WERI-Rb-1 (cell line): ENCODE data around the gene ANTKMT.

ENCODE experiments used
- DNase-seq: peaks from one replicate; pipeline ENCODE4 v3.0.0-alpha.2; 2020
- H3K27ac ChIP-seq: fragments of 250-450 bp; sonication (Bioruptor Pico); 2 replicates; pipeline ENCODE4 v1.5.1; 2020; ENCODE audit warnings: mild to moderate bottlenecking, moderate library complexity
- H3K27me3 ChIP-seq: fragments of 250-450 bp; sonication (Bioruptor Pico); 2 replicates; pipeline ENCODE4 v1.5.1; 2021; ENCODE audit warnings: mild to moderate bottlenecking, low read depth, moderate library complexity; ENCODE audit not compliant: insufficient read depth, severe bottlenecking
- H3K36me3 ChIP-seq: fragments of 250-450 bp; sonication (Bioruptor Pico); 2 replicates; pipeline ENCODE4 v1.5.1; 2020; ENCODE audit warnings: mild to moderate bottlenecking, moderate library complexity
- H3K4me3 ChIP-seq: 2 replicates; pipeline ENCODE4 v1.5.1; 2011; ENCODE audit warnings: low read depth, mild to moderate bottlenecking, control low read depth, low read length
- H3K9me3 ChIP-seq: fragments of 250-450 bp; sonication (Bioruptor Pico); 2 replicates; pipeline ENCODE4 v1.5.1; 2021; ENCODE audit warnings: mild to moderate bottlenecking, moderate library complexity; ENCODE audit not compliant: severe bottlenecking
- TF ChIP-seq, protein P1 (sequence below): IDR thresholded peaks from 2 replicates; pipeline ENCODE4 v1.5.1; 2011; ENCODE audit warnings: low read depth, mild to moderate bottlenecking, control low read depth, inconsistent platforms, low read length

The ANTKMT gene

DNA sequence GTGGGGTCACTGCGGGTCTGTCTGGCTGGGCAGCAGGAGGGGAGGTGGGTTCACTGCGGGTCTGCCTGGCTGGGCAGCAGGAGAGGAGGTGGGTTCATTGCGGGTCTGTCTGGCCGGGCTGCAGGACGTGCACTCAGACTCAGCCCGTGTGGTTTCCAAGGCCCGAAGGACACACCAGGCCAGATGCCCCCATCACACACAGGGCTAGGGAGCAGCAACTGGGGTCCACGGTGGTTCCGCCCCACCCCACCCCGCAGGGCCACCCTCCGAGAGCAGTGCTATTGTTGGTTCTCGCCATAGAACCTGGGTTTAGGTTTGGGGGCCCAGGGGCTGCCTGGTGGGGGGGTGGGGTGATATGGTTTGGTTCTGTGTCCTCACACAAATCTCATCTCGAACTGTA is 25.7 kb downstream of the ANTKMT start:
- Histone ChIP-seq H3K27ac (peak overlapping the region; percentile 47), H3K9me3 (no peaks in the 10 kb centered on the region), H3K27me3 (no peaks in the 10 kb centered on the region), H3K4me3 (no peak overlapping the region), H3K36me3 (no peaks in the 10 kb centered on the region)
- DNase-seq, result no peak
- TF ChIP-seq, protein P1, sequence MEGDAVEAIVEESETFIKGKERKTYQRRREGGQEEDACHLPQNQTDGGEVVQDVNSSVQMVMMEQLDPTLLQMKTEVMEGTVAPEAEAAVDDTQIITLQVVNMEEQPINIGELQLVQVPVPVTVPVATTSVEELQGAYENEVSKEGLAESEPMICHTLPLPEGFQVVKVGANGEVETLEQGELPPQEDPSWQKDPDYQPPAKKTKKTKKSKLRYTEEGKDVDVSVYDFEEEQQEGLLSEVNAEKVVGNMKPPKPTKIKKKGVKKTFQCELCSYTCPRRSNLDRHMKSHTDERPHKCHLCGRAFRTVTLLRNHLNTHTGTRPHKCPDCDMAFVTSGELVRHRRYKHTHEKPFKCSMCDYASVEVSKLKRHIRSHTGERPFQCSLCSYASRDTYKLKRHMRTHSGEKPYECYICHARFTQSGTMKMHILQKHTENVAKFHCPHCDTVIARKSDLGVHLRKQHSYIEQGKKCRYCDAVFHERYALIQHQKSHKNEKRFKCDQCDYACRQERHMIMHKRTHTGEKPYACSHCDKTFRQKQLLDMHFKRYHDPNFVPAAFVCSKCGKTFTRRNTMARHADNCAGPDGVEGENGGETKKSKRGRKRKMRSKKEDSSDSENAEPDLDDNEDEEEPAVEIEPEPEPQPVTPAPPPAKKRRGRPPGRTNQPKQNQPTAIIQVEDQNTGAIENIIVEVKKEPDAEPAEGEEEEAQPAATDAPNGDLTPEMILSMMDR, result no peak

DNA sequence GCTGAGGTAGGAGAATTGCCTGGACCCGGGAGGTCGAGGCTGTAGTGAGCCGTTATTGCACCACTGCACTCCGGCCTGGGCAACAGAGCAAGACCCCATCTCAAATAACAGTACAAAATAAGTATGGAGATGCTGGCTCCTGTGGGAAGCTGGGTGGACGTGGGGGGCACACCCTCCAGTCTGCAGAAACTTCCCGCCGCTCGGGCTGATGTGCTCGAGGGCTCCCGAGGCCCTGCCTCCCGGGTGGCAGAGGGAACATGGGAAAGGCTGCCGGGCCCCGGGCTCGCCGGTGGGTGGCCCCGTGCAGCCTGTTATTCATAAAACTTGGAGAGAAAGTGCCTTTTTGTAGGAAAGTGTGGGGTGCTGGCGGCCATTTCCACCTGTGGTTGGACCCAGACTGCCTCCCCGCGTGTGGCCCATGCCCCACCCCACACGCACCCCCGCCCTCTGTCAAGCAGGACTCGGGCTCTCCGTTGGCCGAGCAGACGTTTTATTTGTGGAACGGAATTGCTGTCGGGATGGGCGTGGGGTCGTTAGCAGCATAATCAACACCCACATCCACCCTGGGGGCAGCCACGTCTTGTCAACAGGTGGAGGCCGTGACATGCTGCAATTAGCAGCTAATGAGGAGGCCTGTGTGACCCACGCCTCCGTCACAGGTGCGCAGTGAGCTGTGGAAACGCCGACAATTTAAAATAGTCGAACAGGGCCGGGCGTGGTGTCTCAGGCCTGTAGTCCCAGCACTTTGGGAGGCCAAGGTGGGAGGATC is 27.2 kb downstream of the ANTKMT start:
- Histone ChIP-seq H3K36me3 (no peaks in the 10 kb centered on the region), H3K9me3 (no peaks in the 10 kb centered on the region), H3K27ac (no peak overlapping the region), H3K27me3 (no peaks in the 10 kb centered on the region), H3K4me3 (no peak overlapping the region)
- no peak for DNase-seq
- TF ChIP-seq, protein P1, result no peak

GRCh38 chr16:749010-749409 is 28.1 kb downstream of the ANTKMT start:
- DNase-seq, result no peak
- no peaks in the 10 kb centered on the region for H3K36me3 ChIP-seq
- TF ChIP-seq, protein P1, result no peak
- H3K27ac ChIP-seq, result no peak overlapping the region
- no peaks in the 10 kb centered on the region for H3K27me3 ChIP-seq
- H3K9me3 ChIP-seq, result no peaks in the 10 kb centered on the region
- no peak overlapping the region for H3K4me3 ChIP-seq

GRCh38 chr16:750485-750884 is 29.5 kb downstream of the ANTKMT start:
- Histone ChIP-seq H3K27me3 (no peaks in the 10 kb centered on the region), H3K27ac (no peak overlapping the region; the same call in 1 of the 2 replicates)
- TF ChIP-seq, protein P1, result no peak

GRCh38 chr16:751152-752006 is 30.4 kb downstream of the ANTKMT start:
- peak overlapping the region; percentile 83 for H3K27ac ChIP-seq
- no peaks in the 10 kb centered on the region for H3K36me3 ChIP-seq
- H3K27me3 ChIP-seq, result no peaks in the 10 kb centered on the region
- peak; percentile 83 for DNase-seq
- no peaks in the 10 kb centered on the region for H3K9me3 ChIP-seq
- TF ChIP-seq, protein P1, result no peak
- peak overlapping the region; percentile 50 for H3K4me3 ChIP-seq

More at GRCh38 chr16:750485-750884, 29.5 kb downstream of the ANTKMT start:
- no peak for DNase-seq
- H3K36me3 ChIP-seq, result no peaks in the 10 kb centered on the region
- H3K9me3 ChIP-seq, result no peaks in the 10 kb centered on the region
- H3K4me3 ChIP-seq, result no peak overlapping the region
